ENCODE data around the gene SYT14. TPM values are rescaled to one million over a fixed set of nuclear protein-coding genes. Genes with fewer than 3 reads are reported as not detected.

The SYT14 gene
- total and polyA plus RNA-seq, 2 of the 4 experiments (the other 2 are of a cell fraction): 0.14 to 1.3 TPM

DNA sequence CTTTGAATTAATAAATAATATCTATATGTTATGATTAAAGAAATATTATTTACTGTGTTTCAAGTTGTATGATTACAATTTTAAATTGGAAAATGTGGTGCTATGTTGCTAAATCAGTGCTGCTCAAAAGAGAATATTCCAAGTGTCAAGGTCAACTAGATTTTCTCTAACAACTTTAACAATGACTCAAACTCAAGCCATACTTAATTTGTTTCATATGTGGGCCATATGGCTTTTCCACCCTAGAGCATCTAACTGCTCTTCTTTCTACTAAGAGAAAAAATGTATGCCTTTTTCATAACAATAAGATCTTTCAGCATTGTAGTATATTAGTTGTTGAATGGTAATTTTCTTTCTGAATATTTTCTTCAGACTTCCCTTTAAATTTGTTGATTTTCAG lies 8.3 kb upstream of the SYT14 start:
- no peak overlapping the region for H2BK120ac ChIP-seq (ENCODE audit: low read depth, low read length)
- no peak overlapping the region for H2AK9ac ChIP-seq (replicated peaks; ENCODE audit: low read depth, low read length, poor library complexity)
- no peak overlapping the region for H3K18ac ChIP-seq (ENCODE audit: low read depth, low read length)
- TF ChIP-seq, protein P1, sequence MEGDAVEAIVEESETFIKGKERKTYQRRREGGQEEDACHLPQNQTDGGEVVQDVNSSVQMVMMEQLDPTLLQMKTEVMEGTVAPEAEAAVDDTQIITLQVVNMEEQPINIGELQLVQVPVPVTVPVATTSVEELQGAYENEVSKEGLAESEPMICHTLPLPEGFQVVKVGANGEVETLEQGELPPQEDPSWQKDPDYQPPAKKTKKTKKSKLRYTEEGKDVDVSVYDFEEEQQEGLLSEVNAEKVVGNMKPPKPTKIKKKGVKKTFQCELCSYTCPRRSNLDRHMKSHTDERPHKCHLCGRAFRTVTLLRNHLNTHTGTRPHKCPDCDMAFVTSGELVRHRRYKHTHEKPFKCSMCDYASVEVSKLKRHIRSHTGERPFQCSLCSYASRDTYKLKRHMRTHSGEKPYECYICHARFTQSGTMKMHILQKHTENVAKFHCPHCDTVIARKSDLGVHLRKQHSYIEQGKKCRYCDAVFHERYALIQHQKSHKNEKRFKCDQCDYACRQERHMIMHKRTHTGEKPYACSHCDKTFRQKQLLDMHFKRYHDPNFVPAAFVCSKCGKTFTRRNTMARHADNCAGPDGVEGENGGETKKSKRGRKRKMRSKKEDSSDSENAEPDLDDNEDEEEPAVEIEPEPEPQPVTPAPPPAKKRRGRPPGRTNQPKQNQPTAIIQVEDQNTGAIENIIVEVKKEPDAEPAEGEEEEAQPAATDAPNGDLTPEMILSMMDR (conservative IDR thresholded peaks at IDR 0.05; ENCODE audit: low read depth, low read length): no peak
- TF ChIP-seq MAZ (IDR thresholded peaks at IDR 0.05; ENCODE audit: borderline replicate concordance, low read depth, low read length) (no peak), RAD21 (IDR thresholded peaks at IDR 0.05; ENCODE audit: low read length) (no peak), POLR2A (IDR thresholded peaks at IDR 0.05; ENCODE audit: low read depth, low read length) (no peak), CEBPB (IDR thresholded peaks at IDR 0.05; ENCODE audit: low read depth, low read length) (no peak), RCOR1 (IDR thresholded peaks at IDR 0.05; ENCODE audit: insufficient replicate concordance, low read length) (no peak), MXI1 (IDR thresholded peaks at IDR 0.05; ENCODE audit: borderline replicate concordance, low read depth, low read length) (no peak), BHLHE40 (IDR thresholded peaks at IDR 0.05; ENCODE audit: low read depth, low read length) (no peak), NFE2L2 (IDR thresholded peaks at IDR 0.05; ENCODE audit: low read depth, low read length) (no peak), CHD1 (IDR thresholded peaks at IDR 0.05; ENCODE audit: low read depth, low read length) (no peak), SMC3 (IDR thresholded peaks at IDR 0.05; ENCODE audit: low read depth, low read length) (no peak), MAFK (IDR thresholded peaks at IDR 0.05; ENCODE audit: low read depth, low read length) (no peak), FOS (IDR thresholded peaks at IDR 0.05; ENCODE audit: low read depth, low read length) (no peak), RFX5 (IDR thresholded peaks at IDR 0.05; ENCODE audit: low read depth, low read length) (no peak)
- TF ChIP-seq, protein P2, sequence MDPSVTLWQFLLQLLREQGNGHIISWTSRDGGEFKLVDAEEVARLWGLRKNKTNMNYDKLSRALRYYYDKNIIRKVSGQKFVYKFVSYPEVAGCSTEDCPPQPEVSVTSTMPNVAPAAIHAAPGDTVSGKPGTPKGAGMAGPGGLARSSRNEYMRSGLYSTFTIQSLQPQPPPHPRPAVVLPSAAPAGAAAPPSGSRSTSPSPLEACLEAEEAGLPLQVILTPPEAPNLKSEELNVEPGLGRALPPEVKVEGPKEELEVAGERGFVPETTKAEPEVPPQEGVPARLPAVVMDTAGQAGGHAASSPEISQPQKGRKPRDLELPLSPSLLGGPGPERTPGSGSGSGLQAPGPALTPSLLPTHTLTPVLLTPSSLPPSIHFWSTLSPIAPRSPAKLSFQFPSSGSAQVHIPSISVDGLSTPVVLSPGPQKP (IDR thresholded peaks at IDR 0.05; ENCODE audit: borderline replicate concordance, low read depth, low read length): no peak
- TF ChIP-seq, protein P3, sequence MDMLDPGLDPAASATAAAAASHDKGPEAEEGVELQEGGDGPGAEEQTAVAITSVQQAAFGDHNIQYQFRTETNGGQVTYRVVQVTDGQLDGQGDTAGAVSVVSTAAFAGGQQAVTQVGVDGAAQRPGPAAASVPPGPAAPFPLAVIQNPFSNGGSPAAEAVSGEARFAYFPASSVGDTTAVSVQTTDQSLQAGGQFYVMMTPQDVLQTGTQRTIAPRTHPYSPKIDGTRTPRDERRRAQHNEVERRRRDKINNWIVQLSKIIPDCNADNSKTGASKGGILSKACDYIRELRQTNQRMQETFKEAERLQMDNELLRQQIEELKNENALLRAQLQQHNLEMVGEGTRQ (IDR thresholded peaks at IDR 0.05; ENCODE audit: low read depth, low read length): no peak
- ChIA-PET POLR2A (ENCODE audit: unreplicated experiment) (no interaction called here), CTCF (no interaction called here)
- dilution Hi-C loops (cut with HindIII; ENCODE audit: low sequenced_read_pairs, unreplicated experiment) (no loop called here), intact Hi-C loops (cut with micrococcal nuclease) (no loop called here), in situ Hi-C loops (cut with MboI; ENCODE audit: low sequenced_read_pairs) (no loop called here)
- no peak overlapping the region for H2AK5ac ChIP-seq (ENCODE audit: low read depth, low read length)
- no peak overlapping the region for H2BK20ac ChIP-seq (ENCODE audit: low read depth, low read length)
- H3K14ac ChIP-seq (replicated peaks; ENCODE audit: low read depth, low read length): no peak overlapping the region
- no peak overlapping the region for H2BK5ac ChIP-seq (ENCODE audit: low read depth, low read length, poor library complexity, severe bottlenecking)
- no peak overlapping the region for H3K27ac ChIP-seq (ENCODE audit: insufficient read depth, low read length)
- no peak overlapping the region for H3K4me3 ChIP-seq (ENCODE audit: insufficient read depth, low read depth, low read length)
- no peaks in the 10 kb centered on the region for H3K36me3 ChIP-seq (ENCODE audit: control insufficient read depth, insufficient read depth, low read length)
- no peak overlapping the region for H3K23ac ChIP-seq (ENCODE audit: low read depth, low read length)
- H3K9me3 ChIP-seq (ENCODE audit: control insufficient read depth, insufficient read depth, low read length): no peaks in the 10 kb centered on the region
- H3K79me1 ChIP-seq (ENCODE audit: low read depth in 1 of 2, low read length in 2 of 2): no peaks in the 10 kb centered on the region
- no peaks in the 10 kb centered on the region for H3K9me1 ChIP-seq (ENCODE audit: insufficient read depth, low read length)
- no peak overlapping the region for H4K8ac ChIP-seq (ENCODE audit: low read depth in 2 of 2, low read length in 2 of 2)
- H3K4me2 ChIP-seq (ENCODE audit: low read depth, low read length): no peak overlapping the region
- BruUV-seq (replicated peaks): no TSS peak
- H2BK15ac ChIP-seq (ENCODE audit: low read depth, low read length): no peak overlapping the region
- no peak for DNase-seq
- ATAC-seq (ENCODE audit: low read depth): no peak
- H3K4me1 ChIP-seq (ENCODE audit: control insufficient read depth, insufficient read depth, low read length): no peaks in the 10 kb centered on the region
- H3K9ac ChIP-seq (ENCODE audit: low read depth, low read length): no peak overlapping the region
- no peak overlapping the region for H3K4ac ChIP-seq (ENCODE audit: low read depth, low read length)
- no peak overlapping the region for H2AFZ ChIP-seq (replicated peaks; ENCODE audit: low read length, poor library complexity)
- no peaks in the 10 kb centered on the region; the same call in 1 of the 2 replicates for H3K27me3 ChIP-seq (ENCODE audit: control insufficient read depth, insufficient read depth, low read length)
- no peak overlapping the region for H4K91ac ChIP-seq (ENCODE audit: insufficient read depth, low read depth, low read length)
- H4K5ac ChIP-seq (ENCODE audit: low read depth, low read length): no peak overlapping the region
- no peak overlapping the region for H3K56ac ChIP-seq (ENCODE audit: extremely low read depth, insufficient read depth, low read length)
- no peaks in the 10 kb centered on the region for H4K20me1 ChIP-seq (ENCODE audit: insufficient read depth, low read length)
